ENCODE measurements around the gene HGF. TPM values are rescaled to one million over a fixed set of nuclear protein-coding genes. Genes with fewer than 3 reads are reported as not detected.

HGF gene
- total and polyA plus RNA-seq, 2 of the 8 experiments (the other 6 are each of a cell fraction or from before 2014, with no cell fraction given): 0.05 to 0.60 TPM

DNA sequence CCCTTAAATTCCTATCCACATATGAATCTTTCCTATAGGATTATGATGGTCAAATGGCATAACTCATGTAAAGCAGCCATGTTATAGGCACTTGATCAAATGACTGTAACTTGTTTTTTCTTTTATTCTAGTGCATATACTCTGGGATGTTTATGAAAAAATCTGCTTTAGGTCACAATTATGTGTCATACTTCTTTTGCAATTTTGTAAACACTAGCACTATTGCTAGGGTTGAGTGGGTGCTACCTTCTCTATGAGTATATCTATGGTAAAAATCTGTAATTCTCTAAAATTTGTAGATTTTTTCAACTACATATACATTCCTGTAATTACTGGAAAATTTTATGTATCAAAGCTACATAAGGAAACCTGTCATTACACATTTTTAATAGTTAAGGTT is 50.0 kb downstream of the HGF start:
- H2BK12ac ChIP-seq (ENCODE audit: low read depth, low read length): no peak overlapping the region
- H2AK5ac ChIP-seq (ENCODE audit: low read depth, low read length): no peak overlapping the region
- FAIRE-seq (no peak), DNase-seq (ENCODE audit: low read depth in 1 of 2, low spot score in 2 of 2) (no peak)
- H3K4me1 ChIP-seq (replicated peaks in 1 of 4; ENCODE audit: control insufficient read depth in 3 of 4, insufficient read depth in 4 of 4, low read length in 3 of 4): no peaks in the 10 kb centered on the region
- H4K91ac ChIP-seq (replicated peaks; ENCODE audit: insufficient read length, low read length): no peak overlapping the region
- no peak overlapping the region for H3K27ac ChIP-seq (ENCODE audit: low read depth, low read length)
- no peaks in the 10 kb centered on the region for H3K79me2 ChIP-seq (ENCODE audit: control insufficient read depth in 1 of 2, insufficient read depth in 2 of 2, low read length in 2 of 2)
- H2BK20ac ChIP-seq (ENCODE audit: low read length): no peak overlapping the region
- no peak overlapping the region for H2BK5ac ChIP-seq (ENCODE audit: low read depth, low read length)
- no peak overlapping the region for H2AFZ ChIP-seq (ENCODE audit: low read length)
- no peak overlapping the region for H2BK120ac ChIP-seq (replicated peaks; ENCODE audit: low read depth, low read length)
- H3K9me3 ChIP-seq (ENCODE audit: insufficient read depth in 2 of 2, low read depth in 1 of 2, low read length in 1 of 2): no peaks in the 10 kb centered on the region
- no peak overlapping the region for H3K4me2 ChIP-seq (ENCODE audit: insufficient read depth in 1 of 2, low read depth in 2 of 2, low read length in 2 of 2)
- H3K23me2 ChIP-seq (ENCODE audit: low read depth, low read length): no peaks in the 10 kb centered on the region
- no peaks in the 10 kb centered on the region for H4K20me1 ChIP-seq (replicated peaks in 1 of 2; ENCODE audit: control insufficient read depth in 1 of 2, insufficient read depth in 2 of 2, low read length in 2 of 2)
- H3K18ac ChIP-seq (ENCODE audit: extremely low read depth, low read length): no peak overlapping the region
- H2BK15ac ChIP-seq (ENCODE audit: low read length): no peak overlapping the region
- H3K14ac ChIP-seq (ENCODE audit: insufficient read length): no peak overlapping the region
- no peak overlapping the region for H4K8ac ChIP-seq (ENCODE audit: extremely low read depth, insufficient read depth, low read length)
- POLR2A ChIA-PET (ENCODE audit: partially characterized antibody): no interaction called here
- CTCF ChIA-PET (ENCODE audit: partially characterized antibody): no interaction called here
- no peak overlapping the region for H3K56ac ChIP-seq (replicated peaks; ENCODE audit: insufficient read length, low read depth, low read length)
- no peak overlapping the region for H3K23ac ChIP-seq (ENCODE audit: insufficient read length)
- no peak overlapping the region for H3K4ac ChIP-seq (replicated peaks; ENCODE audit: insufficient read length, low read depth, low read length)
- H3K27me3 ChIP-seq (replicated peaks in 1 of 4; ENCODE audit: control insufficient read depth in 3 of 4, extremely low read depth in 1 of 4, insufficient read depth in 3 of 4, low read length in 3 of 4): no peaks in the 10 kb centered on the region
- no peaks in the 10 kb centered on the region for H3K79me1 ChIP-seq (ENCODE audit: low read depth, low read length)
- no peak overlapping the region for H3K9ac ChIP-seq (replicated peaks in 1 of 4; ENCODE audit: extremely low read depth in 1 of 4, low read depth in 3 of 4, low read length in 3 of 4)
- no peaks in the 10 kb centered on the region for H3K36me3 ChIP-seq (ENCODE audit: control insufficient read depth in 2 of 4, insufficient read depth in 4 of 4, low read length in 3 of 4)
- no peak overlapping the region for H4K5ac ChIP-seq (ENCODE audit: insufficient read length, low read depth, low read length)
- no peak overlapping the region for H3K4me3 ChIP-seq (ENCODE audit: extremely low read depth in 1 of 4, insufficient read depth in 2 of 4, low read depth in 3 of 4, low read length in 4 of 4)
- TF ChIP-seq RBBP5 (IDR thresholded peaks at IDR 0.05; ENCODE audit: borderline replicate concordance, low read depth, low read length) (no peak), BRCA1 (IDR thresholded peaks at IDR 0.05; ENCODE audit: low read depth, low read length) (no peak), SIRT6 (IDR thresholded peaks at IDR 0.05; ENCODE audit: low read length) (no peak), PHF8 (conservative IDR thresholded peaks at IDR 0.05; ENCODE audit: low read depth, low read length) (no peak), TAF7 (optimal IDR thresholded peaks at IDR 0.05; ENCODE audit: borderline replicate concordance, low read depth, low read length) (no peak), TCF12 (IDR thresholded peaks at IDR 0.05; ENCODE audit: low read depth, low read length) (no peak), CBX8 (IDR thresholded peaks at IDR 0.05; ENCODE audit: borderline replicate concordance, low read depth, low read length) (no peak), SUZ12 (IDR thresholded peaks at IDR 0.05; ENCODE audit: low read length) (no peak), RXRA (IDR thresholded peaks at IDR 0.05; ENCODE audit: insufficient read depth, low read depth, low read length) (no peak), TBP (IDR thresholded peaks at IDR 0.05; ENCODE audit: low read depth, low read length) (no peak), CTCF (IDR thresholded peaks at IDR 0.05; ENCODE audit: control extremely low read depth in 1 of 3, insufficient read depth in 1 of 3, low read depth in 1 of 3, low read length in 3 of 3) (no peak)
- TF ChIP-seq, protein P1, sequence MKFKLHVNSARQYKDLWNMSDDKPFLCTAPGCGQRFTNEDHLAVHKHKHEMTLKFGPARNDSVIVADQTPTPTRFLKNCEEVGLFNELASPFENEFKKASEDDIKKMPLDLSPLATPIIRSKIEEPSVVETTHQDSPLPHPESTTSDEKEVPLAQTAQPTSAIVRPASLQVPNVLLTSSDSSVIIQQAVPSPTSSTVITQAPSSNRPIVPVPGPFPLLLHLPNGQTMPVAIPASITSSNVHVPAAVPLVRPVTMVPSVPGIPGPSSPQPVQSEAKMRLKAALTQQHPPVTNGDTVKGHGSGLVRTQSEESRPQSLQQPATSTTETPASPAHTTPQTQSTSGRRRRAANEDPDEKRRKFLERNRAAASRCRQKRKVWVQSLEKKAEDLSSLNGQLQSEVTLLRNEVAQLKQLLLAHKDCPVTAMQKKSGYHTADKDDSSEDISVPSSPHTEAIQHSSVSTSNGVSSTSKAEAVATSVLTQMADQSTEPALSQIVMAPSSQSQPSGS (IDR thresholded peaks at IDR 0.05; ENCODE audit: low read length): no peak
